ENCODE results near the gene MPPED1.

MPPED1 gene

DNA sequence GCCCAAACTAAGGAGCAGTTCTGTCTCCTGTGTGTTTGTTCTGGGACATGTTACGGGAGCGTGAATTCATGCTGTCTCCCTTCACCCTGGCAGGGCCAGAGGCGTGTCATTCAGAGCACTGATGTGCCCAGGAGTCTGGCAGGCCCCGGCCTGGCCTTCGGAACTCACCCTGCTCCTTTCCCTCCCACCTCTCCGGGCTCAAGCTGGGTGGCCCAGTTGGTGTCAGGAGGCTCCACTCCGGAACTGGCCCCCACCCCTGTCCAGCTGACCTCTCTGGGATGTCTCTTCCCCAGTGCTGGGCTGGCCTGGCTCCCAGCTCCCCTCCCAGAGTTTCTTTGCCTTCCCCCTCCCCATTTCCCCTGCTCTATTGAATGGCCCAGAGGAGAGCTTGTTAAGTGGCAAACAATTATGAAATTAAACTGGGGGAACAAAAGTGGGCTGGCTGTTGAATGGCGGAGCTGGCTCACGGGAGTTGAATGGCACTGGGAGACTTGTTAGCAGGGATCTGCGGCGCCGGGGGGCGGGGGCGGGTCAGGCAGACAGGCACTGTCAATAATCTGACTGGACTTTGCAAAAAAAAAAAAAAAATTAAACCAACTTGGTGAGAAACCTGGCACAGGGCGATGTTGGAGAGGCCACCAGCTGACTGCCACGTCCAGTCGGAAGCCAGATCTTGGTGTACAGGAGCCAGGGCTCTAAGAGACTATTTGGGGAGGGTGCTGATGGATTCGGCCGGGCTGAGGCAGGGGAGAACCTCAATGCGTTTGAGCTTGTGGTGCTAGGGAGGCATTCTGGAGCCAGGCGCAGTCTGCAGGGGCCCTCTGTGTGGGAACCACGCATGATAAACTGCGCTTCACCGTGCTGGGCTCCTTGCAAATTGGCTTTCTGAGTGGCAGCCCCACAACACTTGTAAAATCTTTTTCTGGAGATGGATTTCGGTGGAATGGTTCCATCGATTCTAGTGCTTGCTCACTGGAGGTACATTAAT, 1.3 kb downstream of the MPPED1 start:
- DNase-seq: no peak

DNA sequence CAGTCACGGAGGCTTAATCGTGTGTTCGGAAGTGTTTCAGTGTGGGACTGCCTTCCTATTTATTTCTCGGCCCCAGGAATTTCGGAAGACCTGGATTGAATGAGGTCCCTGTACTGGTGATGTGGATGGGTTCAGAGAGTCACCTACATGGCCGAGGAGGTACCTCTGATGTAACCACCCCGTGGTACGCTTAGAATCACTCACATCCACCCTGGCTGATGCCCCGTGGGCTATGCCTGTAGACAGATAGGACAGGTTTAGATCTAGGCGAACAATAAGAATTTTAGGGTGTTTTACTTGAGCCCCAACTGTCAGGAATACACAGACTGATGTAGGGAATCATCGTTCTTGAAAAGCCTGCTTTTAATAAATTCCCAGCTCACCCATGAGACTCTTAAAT, 2.0 kb downstream of the MPPED1 start:
- DNase-seq: no peak

DNA sequence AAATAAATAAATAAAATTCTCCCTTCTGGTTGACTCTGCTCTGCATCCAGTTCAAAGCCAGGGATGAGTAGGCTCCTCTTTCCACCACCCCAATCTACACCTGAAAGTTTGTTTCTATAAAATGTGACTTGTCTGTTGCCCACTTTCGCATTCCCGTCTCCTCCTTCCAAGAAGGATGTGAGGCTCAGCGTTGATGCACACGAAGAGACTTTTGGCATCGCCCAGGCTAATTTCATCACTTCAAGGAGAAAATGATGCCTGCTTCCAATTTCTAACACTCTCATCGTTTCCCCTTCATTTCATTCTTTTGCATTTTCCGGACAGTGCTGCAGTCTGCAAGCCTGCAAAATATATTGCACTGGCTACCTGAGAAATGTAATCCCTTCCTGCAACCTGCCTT, 3.9 kb downstream of the MPPED1 start:
- no peak for DNase-seq

DNA sequence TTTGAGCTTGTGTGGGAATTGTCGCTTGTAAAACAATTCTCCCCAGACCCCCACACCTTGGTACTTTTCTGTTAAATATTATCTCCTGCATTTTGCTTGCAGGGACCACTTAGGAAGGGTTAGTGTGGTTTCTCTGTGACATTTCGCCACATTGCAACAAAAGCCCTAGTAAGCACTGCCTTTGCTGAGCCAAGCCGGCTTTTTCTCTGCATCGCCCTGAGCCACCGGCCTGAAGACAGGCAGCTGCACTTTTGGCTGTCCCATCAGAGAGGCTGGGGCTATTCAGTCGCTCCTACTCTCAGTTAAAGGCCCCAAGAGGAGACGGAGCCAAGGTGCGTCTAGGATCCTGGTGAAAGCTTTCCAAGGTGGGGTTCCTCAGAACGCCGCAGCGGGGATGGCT, 5.7 kb downstream of the MPPED1 start:
- DNase-seq: no peak

DNA sequence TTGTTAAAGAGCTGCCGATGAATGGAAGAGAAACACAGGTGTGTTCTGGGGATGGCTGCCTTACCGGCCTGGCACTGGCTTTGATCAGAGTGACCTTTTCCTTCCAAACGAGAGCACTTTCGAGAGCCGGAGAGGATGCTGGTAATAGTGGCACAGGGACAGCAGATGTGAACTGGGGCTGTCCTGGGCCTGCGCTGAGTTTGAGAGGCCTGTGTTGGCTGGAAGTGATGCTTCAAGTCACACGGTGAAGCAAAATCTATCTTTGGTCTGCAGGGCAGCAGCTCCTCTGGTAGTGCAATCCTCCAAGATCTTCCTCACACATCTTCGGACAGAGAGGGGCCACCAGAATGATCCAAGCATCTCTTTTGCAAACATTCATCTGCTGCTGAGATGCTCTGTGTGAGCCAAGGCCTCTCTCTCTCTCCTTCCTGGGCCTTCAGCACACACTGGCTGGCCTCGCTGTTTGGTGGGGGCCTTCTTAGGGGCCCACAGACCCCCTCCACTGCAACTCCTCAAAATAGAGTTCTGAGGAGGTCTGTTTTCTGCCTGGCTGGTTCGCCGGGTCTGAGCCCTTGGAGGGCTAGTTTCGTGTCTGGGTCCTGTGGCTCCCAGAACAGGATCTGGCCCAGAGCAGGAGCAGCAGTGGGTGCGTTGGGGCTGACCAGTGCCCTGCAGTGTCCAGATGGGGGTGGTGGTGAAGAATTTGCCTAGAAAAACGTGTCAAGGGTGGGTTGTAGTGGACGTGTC, 6.4 kb downstream of the MPPED1 start:
- DNase-seq: no peak

DNA sequence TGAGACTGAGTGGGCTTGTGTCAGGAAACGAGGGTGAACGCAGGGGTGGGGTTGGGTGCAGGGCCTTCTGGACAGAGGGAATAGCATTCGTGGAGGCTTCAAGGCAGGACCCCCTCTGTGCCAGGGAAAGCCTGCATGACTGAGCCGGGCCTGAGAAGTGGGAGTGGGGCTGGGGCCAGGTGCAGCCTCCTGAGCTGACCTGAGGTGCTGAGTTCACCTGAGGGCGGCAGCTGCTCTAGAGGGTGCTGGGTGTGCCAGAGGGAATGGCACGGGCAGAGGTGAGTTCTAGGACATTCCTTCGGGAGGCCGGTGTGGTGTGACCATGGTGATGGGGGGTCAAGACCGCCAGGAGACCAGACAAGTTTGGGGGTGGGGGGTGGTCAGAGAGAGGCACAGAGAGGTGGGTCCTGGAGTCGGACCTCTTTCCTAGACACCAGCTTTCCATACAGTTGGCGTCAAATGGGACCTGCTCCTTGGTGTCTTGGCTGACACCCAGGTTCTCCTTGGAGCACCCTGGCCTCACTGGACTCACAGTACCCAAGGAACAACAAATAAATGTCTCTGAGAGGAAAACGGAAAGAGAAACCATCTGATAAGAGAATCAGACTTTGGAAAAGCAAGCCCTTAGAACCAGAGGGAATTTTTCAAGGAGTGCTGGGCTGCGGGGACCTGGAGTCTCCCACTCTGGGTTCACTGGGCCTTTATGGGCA, 7.7 kb downstream of the MPPED1 start:
- DNase-seq: no peak

DNA sequence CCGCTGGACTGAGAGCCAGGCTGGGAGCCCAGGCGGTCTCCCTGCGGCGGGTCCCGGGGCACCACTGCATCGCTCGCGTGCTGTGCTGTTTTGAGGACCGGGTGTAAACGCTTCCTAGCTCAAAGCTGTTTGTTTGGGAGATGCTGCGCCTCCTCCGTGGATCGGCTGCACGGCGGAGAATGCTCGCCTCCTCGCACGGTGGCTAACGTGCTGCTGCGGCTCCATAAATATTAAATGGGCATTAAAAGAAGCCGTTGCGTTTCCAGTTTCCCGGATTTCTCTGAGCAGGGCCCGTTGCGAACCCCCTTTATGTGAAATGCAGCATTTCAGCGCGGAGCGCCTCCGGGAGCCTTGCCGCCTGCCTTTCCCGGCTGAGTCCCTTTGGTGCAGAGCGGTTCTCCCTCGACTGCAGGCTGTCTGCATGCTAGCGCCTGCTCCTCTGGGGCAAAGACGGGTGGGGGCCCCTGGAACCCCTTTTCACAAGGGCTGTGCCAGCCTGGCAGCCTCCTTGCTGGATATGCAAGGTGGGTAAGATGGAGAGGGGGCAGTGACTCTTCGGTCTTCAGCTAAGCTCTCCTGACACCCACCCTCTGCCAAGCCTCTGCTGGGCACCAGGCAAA, 9.3 kb downstream of the MPPED1 start:
- no peak for DNase-seq

DNA sequence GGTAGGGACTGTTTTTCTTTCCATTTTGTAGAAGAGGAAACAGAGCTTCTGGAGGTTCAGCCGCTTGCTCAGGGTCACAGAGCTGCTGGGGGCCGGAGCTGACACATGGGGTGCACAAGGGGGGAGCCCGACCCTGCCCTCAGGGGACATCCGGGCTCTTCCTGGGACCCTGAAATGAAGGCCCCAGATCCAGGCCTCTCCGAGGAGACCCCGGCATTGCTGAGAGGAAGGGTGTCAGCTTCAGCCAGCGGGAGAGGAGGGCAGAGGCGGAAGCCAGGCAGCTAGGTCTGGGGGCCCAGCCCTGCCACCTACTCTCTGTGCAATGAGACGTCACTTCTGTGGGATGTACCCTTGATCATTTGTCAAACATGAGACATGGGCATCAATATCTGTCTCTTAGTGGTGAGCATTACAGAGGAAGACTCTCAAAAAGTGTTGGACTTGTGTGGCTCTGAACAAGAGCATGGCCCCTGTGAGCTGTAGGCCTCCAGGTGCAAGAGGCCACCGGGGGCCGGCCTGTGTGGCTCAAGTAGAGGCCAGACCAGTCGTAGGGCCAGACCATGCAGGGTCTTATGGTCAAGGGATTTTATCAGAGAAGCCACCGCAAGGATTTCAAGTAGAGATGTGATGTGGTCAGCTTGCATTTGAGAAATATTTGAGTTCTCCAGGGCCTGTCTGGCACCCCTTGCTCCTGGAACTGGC, 10.3 kb downstream of the MPPED1 start:
- no peak for DNase-seq

DNA sequence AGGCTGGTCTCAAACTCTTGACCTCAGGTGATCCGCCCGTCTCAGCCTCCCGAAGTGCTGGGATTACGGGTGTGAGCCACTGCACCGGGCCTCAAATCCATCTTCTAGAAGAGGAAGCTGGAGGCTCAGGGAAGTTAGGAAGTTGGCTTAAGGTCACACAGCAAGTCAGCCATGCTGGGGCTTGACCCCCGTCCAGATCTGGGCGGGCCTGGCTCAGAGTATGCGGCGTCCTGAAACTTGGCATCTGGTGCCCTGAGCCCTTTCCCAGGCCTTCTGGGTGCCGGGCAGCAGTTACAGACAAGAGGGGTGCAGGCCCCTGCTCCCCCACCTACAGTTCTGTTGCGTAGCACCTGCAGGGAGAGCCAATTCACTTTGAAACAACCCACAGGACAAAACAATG, 11.2 kb downstream of the MPPED1 start:
- no peak for DNase-seq

DNA sequence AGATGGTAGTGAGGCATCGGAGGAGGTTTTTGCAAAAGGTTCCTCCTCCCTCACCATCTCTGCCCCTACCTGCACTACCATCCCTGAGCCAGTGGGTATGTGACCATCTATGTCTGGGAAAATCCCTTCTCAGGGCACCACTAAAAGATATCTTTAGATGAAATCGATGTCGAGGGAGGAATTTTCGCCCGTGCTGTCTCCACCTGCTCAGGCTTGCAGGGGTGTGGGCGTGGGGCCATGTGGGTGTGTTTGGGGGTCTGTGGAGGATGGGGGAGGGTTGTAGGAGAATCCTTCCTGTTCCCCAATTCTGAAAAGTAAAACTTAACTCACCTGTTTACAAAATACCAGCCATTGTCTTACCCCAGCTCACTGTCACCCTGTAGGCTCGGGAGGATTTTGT, 12.4 kb downstream of the MPPED1 start:
- DNase-seq: no peak

DNA sequence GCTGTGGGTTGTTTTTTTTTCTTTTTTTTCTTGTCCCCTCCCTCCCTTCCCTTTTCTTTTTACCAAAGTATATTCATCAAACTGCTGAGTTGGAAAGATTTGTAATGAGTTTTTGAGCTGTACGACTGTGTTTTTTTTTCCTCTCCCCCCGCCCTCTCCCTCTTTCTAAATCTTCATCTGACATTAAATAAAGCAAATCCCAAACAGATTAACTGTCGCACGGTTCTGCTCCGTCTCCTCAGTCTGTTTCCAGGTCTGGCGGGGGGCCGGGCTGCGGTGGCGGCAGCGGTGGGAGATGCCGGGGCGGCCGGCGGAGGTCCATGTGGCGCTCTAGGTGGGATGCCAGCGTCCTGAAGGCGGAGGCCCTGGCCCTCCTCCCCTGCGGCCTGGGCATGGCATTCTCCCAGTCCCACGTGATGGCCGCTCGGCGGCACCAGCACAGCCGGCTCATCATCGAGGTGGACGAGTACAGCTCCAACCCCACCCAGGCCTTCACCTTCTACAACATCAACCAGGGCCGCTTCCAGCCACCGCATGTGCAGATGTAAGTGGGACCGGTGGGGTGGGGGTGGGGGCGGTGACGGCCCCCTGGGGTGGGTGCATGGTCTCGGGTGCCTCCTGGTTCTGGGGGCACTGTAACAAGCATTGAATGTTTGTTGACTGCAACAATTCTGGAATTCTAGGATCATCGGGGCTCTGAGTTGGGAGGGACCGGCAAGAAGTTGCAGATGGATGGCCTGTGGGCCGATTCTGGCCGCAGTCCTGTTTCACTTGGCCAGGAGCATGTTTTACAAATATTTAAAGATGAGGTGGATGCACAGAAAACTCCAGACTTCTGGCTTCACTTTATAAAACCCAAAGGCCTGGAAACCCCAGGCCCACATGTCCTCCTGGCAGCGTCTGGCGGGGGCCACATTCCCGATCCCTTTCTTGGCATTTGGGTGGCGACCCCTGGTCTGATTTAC, 13.1 kb downstream of the MPPED1 start:
- no peak for DNase-seq

DNA sequence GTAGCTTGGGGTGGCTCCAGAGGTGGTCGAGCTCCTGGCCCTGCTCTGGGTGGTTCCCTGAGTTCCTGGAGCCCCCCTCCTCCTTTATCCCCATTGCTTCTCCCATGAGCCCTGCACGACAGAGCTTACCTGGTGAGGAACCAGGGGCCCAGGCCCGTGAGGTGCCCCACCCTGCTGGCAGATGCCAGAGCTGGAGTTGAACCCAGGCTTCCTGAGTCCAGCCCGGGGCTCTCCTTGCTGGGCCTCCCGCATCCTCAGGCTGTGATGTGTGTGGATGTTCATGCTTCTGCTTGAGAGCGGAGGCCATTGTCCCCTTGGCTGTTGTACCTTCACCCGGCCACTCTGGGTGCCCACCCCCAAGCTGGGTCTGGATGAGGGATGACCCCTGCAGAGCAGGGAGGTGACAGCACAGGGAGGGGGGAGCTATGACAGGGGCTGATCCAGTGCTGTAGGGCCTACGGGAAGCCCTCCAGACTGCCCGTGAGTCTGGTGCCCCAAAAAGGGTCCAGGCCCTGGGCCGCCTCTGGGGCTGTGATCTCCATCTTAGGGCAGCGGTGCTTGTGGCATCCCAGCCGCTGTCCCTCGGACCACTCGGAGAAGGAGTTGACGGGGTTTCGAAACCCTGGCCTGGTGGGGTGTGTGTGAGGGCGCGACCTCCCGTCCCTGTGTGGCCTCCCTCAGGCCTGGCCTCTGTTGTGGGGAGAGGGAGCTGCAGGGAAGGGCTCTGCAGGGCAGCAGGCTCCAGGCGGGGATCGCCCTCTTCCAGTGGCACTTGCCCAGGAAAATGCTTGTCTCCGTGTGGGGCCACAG, 14.4 kb downstream of the MPPED1 start:
- no peak for DNase-seq

DNA sequence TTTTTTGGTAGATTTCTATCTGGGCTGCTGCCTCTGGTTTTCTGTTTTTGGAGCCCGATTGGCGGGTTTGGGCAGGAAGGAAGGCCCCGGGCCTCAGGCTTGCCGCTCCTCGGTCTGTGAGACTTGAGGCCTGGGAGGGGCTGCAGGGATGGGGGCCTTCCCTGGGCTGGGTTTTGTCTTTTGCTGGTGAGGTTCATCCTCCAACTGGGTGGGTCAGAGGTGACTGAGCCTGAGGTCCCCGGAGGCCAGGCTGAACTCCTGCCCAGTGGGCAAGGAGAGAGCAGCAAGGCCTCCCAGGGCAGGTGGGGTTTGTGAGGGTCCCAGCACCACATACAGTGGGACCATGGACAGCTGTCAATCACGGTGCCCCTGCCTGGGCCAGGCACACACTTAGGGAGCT, 15.0 kb downstream of the MPPED1 start:
- DNase-seq: no peak

DNA sequence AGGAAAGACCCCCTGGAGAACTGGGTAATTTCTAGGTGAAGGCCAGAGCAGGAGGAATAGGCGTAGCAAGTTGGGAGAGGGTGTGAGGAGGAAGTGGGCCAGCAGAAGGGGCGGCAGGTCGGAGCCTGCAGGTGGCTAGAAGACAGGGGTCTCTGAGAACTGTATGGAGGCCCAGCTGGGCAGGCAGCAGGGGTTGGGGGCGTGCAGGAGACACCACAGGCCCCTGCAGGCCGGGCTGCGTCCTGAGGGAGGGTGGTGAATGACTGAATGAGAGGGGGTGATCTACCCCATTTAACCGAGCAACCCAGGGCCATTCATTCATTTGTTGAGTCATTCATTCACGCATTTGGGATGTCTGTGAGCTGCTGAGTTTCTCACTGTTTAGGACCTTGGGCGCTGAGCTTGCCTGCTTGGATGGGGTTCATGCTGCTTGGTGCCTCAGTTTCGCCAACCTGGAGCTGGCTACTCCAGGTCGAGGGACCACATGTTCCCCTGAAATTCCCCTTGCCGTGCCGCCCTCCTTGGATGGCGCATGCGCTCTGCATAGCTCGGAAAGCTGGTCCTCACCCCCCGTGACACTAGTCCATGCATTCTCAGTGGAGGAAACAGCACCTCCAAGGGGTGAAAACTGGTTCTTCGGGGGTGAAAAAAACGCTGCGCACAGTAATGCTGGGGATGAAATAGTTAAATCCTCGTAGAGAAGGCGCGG, 15.6 kb downstream of the MPPED1 start:
- no peak for DNase-seq

DNA sequence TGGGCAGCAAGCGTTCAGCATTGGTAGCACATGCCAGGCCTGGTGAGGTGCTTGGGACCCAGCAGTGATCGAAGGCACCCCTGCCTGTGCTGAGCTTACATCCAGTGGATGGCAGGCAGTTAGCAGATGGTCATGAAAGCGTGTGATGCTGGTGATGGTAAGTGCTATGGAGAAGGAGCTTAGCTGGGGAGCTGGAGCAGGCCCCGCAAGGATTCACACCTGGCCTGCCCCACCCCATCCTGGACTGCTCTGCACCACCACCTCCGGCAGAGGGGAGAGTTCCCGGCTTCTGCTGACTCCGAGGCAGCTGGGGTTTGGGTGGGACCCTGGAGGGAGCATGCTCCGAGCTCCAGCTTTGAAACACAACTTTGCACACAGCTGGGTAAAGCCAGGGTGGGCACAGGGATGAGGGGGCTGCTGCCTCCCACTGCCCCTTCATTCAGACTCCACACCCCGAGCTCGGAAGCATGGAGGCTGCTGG, 16.2 kb downstream of the MPPED1 start:
- DNase-seq: no peak

DNA sequence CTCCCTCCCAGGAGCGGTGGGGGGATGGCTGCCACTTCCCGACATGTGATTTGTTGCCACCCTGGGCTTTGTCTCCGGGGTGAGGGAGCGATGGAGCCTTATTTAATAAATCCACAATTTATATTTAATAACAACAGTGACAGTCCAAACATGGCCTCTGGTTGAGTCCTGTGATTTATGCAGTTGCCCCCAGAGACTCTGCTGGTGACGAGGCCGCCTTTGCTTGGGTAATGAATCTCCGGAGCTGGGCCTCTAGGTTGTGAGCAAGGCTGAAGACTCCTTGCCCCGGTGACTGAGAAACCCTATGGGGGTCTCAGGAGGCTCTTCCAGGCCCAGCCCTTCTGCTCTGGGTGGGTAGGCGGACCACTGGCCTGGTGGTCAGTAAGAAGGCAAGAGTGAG, 16.7 kb downstream of the MPPED1 start:
- DNase-seq: no peak

DNA sequence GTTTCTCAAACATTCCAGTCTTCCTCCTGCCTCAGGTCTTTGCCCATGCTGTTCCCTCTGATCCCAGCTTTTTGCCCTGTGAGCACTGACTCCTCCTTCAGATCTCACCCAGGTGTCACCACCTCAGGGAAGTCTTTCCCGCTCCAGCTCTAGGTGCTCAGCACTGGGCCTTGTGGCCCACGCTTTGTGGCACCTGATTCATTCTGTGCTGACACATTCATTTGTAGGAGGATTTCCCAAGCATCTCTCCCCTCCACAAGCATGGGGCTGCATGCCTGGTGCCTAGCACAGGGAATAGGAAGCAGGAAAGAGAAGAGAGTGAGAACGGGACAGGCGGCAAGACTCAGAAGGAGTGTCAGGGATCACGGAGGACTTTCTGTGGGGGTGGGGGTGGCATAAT, 17.6 kb downstream of the MPPED1 start:
- DNase-seq: no peak

DNA sequence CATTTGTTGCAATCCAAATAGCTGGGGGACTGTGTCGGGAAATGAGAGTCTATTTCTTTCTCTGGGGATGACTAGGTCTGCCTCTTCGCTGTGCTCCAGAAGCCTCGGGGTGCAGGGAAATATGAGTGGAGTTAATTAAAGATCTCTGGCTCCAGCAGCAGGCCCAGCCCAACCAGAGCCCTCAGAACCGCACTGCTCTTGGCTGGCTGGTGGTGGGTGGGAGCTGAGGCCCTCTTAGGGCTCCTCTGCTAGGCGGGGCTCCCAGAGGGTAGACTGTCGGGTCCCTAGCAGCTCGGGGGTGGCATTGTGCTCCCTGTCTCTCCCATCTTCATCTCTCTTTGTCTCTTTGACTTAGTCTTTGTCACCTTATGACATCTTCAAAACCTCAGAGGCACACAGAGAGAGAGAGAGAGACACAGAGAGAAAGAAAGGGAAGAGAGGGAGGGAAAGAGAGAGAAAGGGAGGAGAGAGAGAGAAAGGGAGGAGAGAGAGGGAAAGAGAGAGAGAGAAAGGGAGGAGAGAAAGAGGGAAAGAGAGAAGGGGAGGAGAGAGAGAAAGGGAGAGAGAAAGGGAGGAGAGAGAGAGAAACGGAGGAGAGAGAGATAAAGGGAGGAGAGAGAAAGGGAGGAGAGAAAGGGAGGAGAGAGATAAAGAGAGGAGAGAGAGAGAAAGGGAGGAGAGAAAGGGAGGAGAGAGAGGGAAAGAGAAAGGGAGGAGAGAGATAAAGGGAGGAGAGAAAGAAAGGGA, 20.2 kb downstream of the MPPED1 start:
- DNase-seq: no peak

Measured in inflammatory macrophage (primary cell).